Fibroblast of pulmonary artery (primary cell): ENCODE measurements around the gene ARHGEF1.

ENCODE experiments used
- DNase-seq: peaks from one replicate; pipeline ENCODE4 v3.0.0-alpha.2; 2010; ENCODE audit warnings: low read depth
- H3K4me3 ChIP-seq: replicated peaks from 2 replicates; pipeline ENCODE4 v1.5.1; 2011; ENCODE audit warnings: low read depth, mild to moderate bottlenecking, control low read depth, low read length, moderate library complexity
- TF ChIP-seq, protein P1 (sequence below): IDR thresholded peaks from 2 replicates; pipeline ENCODE4 v1.5.1; 2011; ENCODE audit warnings: mild to moderate bottlenecking, control low read depth, low read length, inconsistent platforms; ENCODE audit errors: missing control alignments

The ARHGEF1 gene

DNA sequence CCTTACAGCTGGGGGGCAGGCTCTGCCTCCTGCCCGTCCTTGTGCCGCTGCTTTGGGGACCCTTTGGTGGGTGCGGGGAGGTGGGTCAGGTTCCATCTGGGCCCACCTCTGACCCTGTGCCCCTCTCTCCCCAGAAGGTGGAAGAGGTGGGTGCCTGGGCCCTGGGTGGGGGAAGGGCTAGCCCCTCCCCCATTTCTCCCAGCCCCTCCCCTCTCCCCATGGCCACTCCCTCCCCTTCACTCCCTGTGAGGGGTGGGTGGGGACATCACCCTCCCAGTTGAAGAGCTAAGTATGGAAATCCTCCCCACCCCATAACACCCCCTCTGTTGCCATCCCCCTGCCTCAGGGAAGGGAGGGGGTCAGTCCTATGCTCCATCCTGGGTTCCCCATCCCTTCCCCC is 14.2 kb downstream of the ARHGEF1 start:
- TF ChIP-seq, protein P1, sequence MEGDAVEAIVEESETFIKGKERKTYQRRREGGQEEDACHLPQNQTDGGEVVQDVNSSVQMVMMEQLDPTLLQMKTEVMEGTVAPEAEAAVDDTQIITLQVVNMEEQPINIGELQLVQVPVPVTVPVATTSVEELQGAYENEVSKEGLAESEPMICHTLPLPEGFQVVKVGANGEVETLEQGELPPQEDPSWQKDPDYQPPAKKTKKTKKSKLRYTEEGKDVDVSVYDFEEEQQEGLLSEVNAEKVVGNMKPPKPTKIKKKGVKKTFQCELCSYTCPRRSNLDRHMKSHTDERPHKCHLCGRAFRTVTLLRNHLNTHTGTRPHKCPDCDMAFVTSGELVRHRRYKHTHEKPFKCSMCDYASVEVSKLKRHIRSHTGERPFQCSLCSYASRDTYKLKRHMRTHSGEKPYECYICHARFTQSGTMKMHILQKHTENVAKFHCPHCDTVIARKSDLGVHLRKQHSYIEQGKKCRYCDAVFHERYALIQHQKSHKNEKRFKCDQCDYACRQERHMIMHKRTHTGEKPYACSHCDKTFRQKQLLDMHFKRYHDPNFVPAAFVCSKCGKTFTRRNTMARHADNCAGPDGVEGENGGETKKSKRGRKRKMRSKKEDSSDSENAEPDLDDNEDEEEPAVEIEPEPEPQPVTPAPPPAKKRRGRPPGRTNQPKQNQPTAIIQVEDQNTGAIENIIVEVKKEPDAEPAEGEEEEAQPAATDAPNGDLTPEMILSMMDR = no peak
- no peak overlapping the region for H3K4me3 ChIP-seq
- DNase-seq = no peak

DNA sequence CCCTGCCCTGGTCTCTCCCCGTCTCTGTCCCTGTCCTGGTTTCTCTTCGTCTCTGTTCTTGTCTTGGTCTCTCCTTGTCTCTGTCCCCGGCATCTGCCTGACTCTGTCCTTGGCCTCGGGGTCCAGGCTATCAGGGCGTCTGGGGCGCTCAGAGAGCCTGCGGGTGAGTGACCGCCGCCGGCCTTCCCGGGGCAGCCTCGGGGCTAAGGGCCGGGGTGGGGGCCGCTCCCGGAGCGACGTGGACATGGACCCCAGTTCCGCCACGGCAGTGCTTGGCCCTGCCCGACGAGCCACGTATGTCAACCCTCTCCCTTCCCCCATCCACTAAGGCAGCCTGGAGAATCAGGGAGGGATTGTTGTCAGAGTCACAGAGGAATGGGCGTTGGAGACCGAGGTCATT is 14.8 kb downstream of the ARHGEF1 start:
- H3K4me3 ChIP-seq = no peak overlapping the region
- DNase-seq = no peak
- TF ChIP-seq, protein P1 = no peak

DNA sequence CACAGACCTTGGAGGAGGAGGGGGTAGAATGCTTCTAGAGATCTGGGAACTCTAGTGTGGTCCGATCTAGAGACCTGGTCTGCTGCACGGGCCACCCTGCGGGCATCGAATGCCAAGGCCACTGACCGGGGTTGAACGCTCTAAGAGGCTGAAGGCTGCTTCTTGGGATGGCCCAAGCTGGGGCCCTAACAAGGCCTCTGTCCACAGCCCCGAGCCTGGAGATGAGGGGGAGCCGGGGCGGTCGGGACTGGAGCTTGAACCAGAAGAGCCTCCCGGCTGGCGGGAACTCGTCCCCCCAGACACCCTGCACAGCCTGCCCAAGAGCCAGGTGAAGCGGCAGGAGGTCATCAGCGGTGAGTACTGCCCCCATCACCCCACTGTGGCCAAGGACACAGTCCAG is 15.3 kb downstream of the ARHGEF1 start:
- H3K4me3 ChIP-seq = no peak overlapping the region
- DNase-seq = no peak
- TF ChIP-seq, protein P1 = no peak

DNA sequence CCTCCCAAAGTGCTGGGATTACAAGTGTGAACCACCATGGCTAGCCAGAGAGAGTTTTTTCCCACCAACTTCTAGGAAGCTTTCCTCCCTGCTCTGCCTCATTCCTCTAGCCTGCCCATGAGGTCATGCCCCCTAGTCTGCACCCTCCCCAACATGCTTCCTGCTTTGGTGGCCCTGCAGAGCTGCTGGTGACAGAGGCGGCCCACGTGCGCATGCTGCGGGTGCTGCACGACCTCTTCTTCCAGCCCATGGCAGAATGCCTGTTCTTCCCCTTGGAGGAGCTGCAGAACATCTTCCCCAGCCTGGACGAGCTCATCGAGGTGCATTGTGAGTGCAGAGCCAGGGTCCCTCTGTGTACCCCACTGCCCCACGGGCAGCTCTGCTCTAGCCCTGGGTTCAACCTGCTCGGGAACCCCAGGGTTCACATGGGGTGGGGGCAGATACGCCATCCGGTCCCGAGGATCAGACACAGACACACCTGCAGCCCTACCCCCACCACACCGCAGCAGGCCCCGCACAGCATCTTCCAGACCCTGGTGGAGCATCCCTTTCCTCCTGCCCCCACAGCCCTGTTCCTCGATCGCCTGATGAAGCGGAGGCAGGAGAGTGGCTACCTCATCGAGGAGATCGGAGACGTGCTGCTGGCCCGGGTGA is 18.9 kb downstream of the ARHGEF1 start:
- TF ChIP-seq, protein P1 = no peak
- H3K4me3 ChIP-seq = no peak overlapping the region
- no peak for DNase-seq

DNA sequence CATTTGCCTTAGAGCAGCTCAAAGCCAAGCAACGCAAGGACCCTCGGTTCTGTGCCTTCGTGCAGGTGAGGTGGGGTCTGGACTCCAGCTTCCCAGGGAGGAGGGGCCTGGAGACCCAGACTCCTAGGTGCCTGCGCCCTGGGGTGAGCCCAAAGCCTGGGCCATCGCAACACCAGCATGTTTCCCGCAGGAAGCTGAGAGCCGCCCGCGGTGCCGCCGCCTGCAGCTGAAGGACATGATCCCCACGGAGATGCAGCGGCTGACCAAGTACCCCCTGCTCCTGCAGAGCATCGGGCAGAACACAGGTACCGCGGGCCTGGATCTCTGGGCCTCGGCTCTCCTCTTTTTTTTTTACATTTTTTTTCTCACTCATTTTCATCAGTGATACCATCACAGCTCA is 19.6 kb downstream of the ARHGEF1 start:
- DNase-seq = no peak
- TF ChIP-seq, protein P1 = no peak
- H3K4me3 ChIP-seq = no peak overlapping the region

DNA sequence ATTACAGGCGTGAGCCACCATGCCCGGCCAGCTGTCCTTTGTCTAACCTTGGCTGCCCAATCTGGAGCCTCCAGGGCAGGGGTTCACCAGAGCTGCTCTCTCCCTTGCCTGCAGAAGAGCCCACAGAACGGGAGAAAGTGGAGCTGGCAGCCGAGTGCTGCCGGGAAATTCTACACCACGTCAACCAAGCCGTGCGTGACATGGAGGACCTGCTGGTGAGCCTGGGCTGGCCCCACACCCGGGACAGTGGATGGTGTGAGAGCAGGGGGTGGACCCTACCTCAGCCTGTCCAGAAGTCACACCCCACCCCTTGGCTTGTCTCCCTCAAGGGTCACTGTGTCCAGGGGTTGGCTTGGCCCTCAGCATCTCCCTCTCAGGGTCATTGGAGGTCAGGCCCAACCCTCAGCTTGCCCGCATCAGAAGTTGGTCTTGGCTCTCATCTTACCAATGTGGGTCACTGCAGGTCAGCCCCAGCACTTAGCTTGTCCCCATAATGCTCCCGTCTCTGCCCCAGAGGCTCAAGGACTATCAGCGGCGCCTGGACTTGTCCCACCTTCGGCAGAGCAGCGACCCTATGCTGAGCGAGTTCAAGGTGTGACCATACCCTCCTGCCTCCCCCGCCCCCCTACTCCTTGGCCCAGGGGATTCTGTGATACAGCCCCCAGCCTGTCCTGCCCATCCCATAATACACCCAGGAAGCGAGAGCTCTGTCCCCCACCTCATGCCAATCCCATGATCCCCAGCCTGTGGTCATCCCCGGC is 20.4 kb downstream of the ARHGEF1 start:
- TF ChIP-seq, protein P1 = no peak
- no peak for DNase-seq
- H3K4me3 ChIP-seq = no peak overlapping the region
